Stimulated activated naive CD8-positive, alpha-beta T cell treated with anti-CD3 and anti-CD28 coated beads, Interleukin-15, amount 100 ng/mL, for 72 hours (primary cell): Measurements from ENCODE around the gene SNRNP70.

Source experiments
- ATAC-seq: fragments of 150-1000 bp; cut with Tn5 transposase; 2 replicates; pipeline ENCODE4 v1.10.0; 2021; ENCODE audit warnings: mild to moderate bottlenecking, moderate library complexity
- DNase-seq, 2 donors: peaks; one replicate each; pipeline ENCODE4 v3.0.0; 2021 to 2022
- H3K27ac Mint-ChIP-seq, 2 donors: one replicate each; pipeline ENCODE4 v1.8.0; 2022; ENCODE audit warnings: mild to moderate bottlenecking in 2 of 2, mixed read lengths in 2 of 2, moderate library complexity in 2 of 2
- H3K27me3 Mint-ChIP-seq: one replicate; pipeline ENCODE4 v1.8.0; 2022; ENCODE audit warnings: mixed read lengths
- H3K4me1 Mint-ChIP-seq: one replicate; pipeline ENCODE4 v1.8.0; 2022; ENCODE audit warnings: mild to moderate bottlenecking, mixed read lengths
- H3K4me3 Mint-ChIP-seq, 2 donors: one replicate each; pipeline ENCODE4 v1.8.0; 2022; ENCODE audit warnings: mild to moderate bottlenecking in 2 of 2, mixed read lengths in 2 of 2, moderate library complexity in 1 of 2
- H3K9me3 Mint-ChIP-seq, 2 donors: one replicate each; pipeline ENCODE4 v1.8.0; 2022; ENCODE audit warnings: mixed read lengths in 2 of 2

Gene SNRNP70

DNA sequence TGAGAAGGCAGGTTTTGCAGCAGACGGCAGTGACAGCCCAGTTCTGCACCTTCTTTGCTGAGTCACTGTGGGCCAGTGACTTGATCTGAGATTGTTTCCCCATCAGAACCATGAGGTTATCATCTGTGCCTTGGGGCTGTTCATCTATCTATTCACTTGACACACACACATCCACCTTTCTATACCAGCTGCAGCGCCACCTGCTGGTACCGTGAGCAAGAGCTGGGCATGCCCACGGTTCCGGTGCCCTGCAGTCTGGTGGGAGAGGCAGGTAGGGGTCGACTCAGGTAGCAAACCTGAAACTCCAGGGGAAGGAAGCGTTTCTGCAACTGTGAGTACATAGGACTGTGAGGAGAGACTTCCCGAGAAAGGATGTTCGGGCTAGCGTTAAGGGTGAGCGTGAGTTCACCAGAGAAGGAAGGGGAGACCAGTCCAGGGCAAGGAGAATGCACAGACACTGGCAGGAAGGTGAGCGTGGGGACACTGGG, 21.4 kb downstream of the SNRNP70 start:
- peak overlapping the region in 1 of 2 donors; percentile 91 for H3K27ac Mint-ChIP-seq
- peaks cover 30% of the 10 kb centered on the region for H3K4me1 Mint-ChIP-seq
- peak overlapping the region in 1 of 2 donors; percentile 39 for H3K4me3 Mint-ChIP-seq
- no peaks in the 10 kb centered on the region for H3K9me3 Mint-ChIP-seq
- ATAC-seq: peak; percentile 75
- peak; percentile 57 to 65 for DNase-seq
- H3K27me3 Mint-ChIP-seq: no peaks in the 10 kb centered on the region

DNA sequence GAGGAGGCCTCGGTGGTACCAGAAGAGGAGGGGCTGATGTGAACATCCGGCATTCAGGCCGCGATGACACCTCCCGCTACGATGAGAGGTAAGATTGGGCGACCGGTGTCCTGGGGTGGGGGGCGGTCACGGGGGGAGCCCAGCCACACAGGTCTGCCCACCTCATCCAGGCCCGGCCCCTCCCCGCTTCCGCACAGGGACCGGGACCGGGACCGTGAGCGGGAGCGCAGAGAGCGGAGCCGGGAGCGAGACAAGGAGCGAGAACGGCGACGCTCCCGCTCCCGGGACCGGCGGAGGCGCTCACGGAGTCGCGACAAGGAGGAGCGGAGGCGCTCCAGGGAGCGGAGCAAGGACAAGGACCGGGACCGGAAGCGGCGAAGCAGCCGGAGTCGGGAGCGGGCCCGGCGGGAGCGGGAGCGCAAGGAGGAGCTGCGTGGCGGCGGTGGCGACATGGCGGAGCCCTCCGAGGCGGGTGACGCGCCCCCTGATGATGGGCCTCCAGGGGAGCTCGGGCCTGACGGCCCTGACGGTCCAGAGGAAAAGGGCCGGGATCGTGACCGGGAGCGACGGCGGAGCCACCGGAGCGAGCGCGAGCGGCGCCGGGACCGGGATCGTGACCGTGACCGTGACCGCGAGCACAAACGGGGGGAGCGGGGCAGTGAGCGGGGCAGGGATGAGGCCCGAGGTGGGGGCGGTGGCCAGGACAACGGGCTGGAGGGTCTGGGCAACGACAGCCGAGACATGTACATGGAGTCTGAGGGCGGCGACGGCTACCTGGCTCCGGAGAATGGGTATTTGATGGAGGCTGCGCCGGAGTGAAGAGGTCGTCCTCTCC, 22.6 kb downstream of the SNRNP70 start:
- peaks cover 28% of the 10 kb centered on the region for H3K4me1 Mint-ChIP-seq
- ATAC-seq (no peak), DNase-seq (no peak)
- no peaks in the 10 kb centered on the region for H3K27me3 Mint-ChIP-seq
- H3K27ac Mint-ChIP-seq: peak overlapping the region in 1 of 2 donors; percentile 34
- H3K9me3 Mint-ChIP-seq: no peaks in the 10 kb centered on the region
- no peak overlapping the region for H3K4me3 Mint-ChIP-seq

DNA sequence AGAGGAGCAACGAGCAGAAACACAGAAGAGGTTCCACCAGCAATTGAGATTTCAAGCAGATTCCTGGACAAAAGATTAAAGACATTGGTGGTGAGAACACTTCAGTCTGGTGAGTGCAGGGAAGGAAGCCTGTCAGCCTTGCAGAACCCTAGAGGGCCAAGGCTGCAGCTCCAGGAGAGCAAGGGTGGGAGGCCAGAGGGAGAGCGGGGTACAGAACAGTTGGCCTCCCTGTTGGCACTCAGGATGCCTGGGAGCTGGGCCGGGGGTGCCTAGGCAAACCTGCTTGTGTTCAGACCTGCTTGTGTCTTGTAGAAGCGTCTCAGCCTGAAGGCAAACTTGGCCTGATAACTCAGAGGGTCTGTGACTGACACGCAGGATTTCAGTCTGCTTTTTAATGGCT, 23.8 kb downstream of the SNRNP70 start:
- H3K4me1 Mint-ChIP-seq: peaks cover 40% of the 10 kb centered on the region
- H3K27me3 Mint-ChIP-seq: no peaks in the 10 kb centered on the region
- ATAC-seq (no peak), DNase-seq (no peak)
- no peaks in the 10 kb centered on the region for H3K9me3 Mint-ChIP-seq
- H3K4me3 Mint-ChIP-seq: no peak overlapping the region
- no peak overlapping the region for H3K27ac Mint-ChIP-seq

DNA sequence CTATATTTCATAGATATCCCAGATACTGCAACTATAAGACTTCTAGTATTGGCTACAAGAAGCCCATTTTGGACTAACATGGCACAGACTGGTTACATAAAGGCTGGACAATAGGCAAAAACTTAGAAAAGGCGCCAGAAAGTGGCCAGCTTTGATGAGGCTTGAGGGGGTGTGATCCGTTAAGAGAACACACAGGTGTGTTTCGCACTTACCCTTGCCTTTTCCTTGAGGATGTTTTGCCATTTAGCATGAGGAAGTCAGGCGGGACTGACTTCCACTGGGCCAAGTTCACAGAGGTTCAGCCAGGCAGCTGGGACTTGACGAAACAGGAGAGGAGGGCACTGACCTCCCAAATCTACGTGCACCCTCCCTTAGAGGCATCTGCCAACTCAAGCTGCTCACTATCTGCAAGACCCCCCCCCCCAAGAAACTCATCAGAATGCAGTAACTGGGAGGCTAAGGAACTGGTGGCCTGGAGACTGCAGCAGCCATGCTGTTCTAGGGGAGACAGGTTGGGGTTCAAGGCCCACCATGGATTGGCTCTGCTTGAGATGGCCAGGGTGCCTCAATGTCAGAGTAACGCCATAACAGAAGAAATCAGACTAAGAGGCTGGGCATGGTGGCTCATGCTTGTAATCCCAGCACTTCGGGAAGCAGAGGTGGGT, 24.4 kb downstream of the SNRNP70 start:
- no peak overlapping the region for H3K4me3 Mint-ChIP-seq
- DNase-seq: no peak
- no peak overlapping the region for H3K27ac Mint-ChIP-seq
- H3K27me3 Mint-ChIP-seq: no peaks in the 10 kb centered on the region
- peaks cover 38% of the 10 kb centered on the region for H3K4me1 Mint-ChIP-seq
- ATAC-seq: no peak
- H3K9me3 Mint-ChIP-seq: no peaks in the 10 kb centered on the region

DNA sequence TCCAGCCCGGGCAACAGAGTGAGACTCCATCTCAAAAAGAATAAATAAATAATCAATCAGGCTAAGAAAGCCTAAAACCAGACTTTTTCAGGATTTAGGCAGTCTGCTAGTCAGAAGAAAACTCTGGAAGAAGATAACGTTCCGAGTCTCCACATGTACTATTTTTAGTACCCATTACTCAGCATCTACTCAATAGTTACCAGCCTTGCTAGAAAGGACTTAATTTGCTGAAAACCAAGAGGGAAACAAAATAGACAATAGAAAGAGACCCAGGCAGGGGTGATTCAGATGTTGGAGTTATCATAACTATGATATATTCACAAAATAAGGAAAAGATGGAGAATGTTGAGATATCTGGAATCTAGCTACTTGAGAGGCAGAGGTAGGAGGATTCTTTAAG, 25.3 kb downstream of the SNRNP70 start:
- Mint-ChIP-seq H3K27me3 (no peaks in the 10 kb centered on the region), H3K4me1 (peaks cover 39% of the 10 kb centered on the region), H3K27ac (no peak overlapping the region), H3K9me3 (no peaks in the 10 kb centered on the region), H3K4me3 (no peak overlapping the region)
- ATAC-seq: no peak
- DNase-seq: no peak

DNA sequence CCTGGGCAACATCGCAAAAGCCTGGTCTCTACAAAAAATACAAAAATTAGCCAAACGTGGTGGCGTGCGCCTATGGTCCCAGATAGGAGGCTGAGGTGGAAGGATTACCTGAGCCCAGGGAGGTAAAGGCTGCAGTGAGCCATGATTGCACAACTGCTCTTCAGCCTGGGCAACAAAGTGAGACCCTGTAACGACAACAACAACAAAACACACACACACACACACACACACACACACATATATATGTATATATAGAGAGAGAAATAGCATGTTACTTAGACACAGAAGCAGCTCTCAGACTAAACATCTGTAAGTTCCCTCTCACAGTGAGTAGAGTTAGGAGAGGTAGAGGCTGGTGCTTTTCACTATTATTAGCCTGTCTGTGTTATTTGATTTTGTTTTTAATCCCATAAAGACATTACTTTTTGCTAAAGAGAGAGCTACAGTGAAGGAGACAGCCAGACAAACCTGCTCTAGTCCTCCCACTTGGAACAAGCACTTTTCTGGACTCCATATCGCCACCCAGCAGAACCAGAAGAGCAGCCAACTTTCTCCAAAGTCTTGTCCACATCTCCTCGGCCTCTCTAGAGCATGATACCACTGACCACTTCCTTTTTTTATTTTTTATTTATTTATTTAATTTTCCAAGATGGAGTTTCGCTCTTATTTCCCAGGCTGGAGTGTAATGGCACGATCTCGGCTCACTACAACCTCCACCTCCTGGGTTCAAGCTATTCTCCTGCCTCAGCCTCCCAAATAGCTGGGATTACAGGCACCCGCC, 26.2 kb downstream of the SNRNP70 start:
- peaks cover 48% of the 10 kb centered on the region for H3K4me1 Mint-ChIP-seq
- peak overlapping the region in 1 of 2 donors; percentile 22 for H3K27ac Mint-ChIP-seq
- H3K9me3 Mint-ChIP-seq: no peaks in the 10 kb centered on the region
- no peak for DNase-seq
- H3K27me3 Mint-ChIP-seq: no peaks in the 10 kb centered on the region
- ATAC-seq: no peak
- no peak overlapping the region for H3K4me3 Mint-ChIP-seq

DNA sequence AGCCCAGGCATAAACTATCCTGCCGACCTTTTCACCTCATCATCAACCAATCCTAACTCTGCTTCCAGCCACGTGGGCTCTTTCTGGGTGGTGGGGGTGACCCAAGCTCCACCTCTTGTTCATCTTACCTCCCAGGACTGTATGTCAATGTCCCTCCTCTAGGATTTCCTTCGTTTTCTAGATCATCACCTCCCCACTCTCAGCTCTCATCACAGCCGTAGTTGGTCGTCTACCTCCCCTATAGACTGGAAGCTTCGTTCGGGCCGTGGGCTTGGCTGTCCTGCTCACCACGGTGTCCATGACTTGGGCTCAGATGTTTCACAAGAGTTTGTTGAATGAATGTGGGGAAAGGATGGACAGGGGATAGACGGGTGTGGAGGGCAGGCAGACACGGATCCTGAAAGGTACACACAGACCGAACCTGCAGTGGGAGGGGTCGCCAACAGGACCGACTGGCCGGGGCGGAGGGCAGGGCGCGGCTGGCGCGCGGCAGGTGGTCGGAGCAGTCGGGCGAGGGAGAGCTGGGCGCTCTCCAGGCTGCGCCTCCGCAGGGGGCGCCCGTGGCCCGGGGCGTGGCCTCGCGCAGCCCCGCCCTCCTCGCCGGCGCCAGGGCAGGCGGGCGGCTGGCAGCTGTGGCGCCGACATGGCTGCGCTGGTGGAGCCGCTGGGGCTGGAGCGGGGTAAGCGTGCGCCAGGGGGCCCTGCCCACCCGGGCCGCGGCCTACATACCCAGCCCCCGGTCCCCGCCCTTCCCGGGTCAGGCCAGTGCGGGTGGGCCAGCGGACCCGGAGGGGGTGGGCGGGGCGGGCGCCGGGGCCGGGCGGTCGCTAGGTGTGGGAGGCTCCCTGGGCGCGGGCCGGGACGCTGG, 28.7 kb downstream of the SNRNP70 start, which contains the start of gene LIN7B:
Gene LIN7B, plus strand, starts transcription at position 609 of the 868 bp plus-strand sequence. Its CDS starts 35 bp downstream, at position 644.
- DNase-seq: peak; percentile 76 to 89
- peak; percentile 78 for ATAC-seq
- Mint-ChIP-seq H3K27me3 (no peaks in the 10 kb centered on the region), H3K27ac (peak within 1 kb of the TSS in 1 of 2 donors; percentile 38), H3K4me3 (peak within 1 kb of the TSS; percentile 86 to 89), H3K9me3 (no peaks in the 10 kb centered on the region), H3K4me1 (peaks cover 50% of the 10 kb centered on the region)

DNA sequence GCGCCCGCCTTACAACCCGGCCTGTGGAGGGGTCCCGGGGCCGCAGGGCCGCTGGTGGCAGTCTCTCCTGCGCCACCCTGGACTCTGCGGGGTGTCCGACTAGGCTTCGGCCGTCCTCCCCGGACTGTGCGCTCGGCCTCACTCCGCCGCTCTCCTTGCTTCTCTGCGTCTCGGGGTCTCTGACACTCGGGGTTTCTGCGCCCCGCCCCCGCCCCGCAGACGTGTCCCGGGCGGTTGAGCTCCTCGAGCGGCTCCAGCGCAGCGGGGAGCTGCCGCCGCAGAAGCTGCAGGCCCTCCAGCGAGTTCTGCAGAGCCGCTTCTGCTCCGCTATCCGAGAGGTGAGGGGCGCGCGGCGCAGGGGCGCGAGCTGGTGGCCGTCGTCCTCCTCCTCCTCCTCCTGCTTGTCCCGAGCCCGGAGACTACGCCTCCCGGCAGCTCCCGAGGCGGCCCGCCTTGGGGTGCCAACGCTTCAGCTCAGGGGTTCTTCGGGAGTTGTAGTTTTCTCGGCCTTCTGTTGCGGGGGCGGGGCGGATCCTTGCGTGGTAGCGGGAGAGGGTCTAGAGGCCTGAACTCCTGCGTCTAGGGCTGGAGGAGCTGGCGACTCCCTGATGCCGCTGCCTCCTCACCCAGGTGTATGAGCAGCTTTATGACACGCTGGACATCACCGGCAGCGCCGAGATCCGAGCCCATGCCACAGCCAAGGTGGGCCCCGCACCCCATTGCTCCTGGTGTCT, 29.5 kb downstream of the SNRNP70 start:
- ATAC-seq: no peak
- peaks cover 2% of the 10 kb centered on the region for H3K27me3 Mint-ChIP-seq
- peak; percentile 44 to 48 for DNase-seq
- H3K4me3 Mint-ChIP-seq: peak overlapping the region; percentile 81 to 84
- H3K9me3 Mint-ChIP-seq: no peaks in the 10 kb centered on the region
- no peak overlapping the region for H3K27ac Mint-ChIP-seq
- peaks cover 50% of the 10 kb centered on the region for H3K4me1 Mint-ChIP-seq

DNA sequence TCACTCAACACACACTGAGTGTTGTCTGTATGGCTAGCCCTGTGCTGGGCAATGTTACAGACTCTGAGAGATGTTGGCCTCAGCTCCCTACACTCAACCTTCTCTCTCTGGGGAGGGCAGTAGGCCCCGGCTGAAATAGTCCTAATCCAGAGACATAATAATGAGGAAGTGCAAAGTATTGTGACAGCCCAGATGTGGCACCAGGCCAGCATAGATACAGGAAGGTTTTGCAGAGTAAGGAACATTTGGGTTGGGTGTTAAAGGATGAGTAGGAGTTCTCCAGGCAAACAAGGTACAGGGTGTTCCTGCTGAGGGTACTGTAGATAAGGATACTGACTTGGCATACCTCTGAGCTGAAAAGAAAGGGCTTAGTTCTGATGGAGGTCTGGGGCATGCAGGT, 31.3 kb downstream of the SNRNP70 start:
- Mint-ChIP-seq H3K9me3 (no peaks in the 10 kb centered on the region), H3K27me3 (peaks cover 18% of the 10 kb centered on the region), H3K27ac (no peak overlapping the region), H3K4me1 (peaks cover 63% of the 10 kb centered on the region), H3K4me3 (no peak overlapping the region)
- no peak for DNase-seq
- ATAC-seq: no peak

DNA sequence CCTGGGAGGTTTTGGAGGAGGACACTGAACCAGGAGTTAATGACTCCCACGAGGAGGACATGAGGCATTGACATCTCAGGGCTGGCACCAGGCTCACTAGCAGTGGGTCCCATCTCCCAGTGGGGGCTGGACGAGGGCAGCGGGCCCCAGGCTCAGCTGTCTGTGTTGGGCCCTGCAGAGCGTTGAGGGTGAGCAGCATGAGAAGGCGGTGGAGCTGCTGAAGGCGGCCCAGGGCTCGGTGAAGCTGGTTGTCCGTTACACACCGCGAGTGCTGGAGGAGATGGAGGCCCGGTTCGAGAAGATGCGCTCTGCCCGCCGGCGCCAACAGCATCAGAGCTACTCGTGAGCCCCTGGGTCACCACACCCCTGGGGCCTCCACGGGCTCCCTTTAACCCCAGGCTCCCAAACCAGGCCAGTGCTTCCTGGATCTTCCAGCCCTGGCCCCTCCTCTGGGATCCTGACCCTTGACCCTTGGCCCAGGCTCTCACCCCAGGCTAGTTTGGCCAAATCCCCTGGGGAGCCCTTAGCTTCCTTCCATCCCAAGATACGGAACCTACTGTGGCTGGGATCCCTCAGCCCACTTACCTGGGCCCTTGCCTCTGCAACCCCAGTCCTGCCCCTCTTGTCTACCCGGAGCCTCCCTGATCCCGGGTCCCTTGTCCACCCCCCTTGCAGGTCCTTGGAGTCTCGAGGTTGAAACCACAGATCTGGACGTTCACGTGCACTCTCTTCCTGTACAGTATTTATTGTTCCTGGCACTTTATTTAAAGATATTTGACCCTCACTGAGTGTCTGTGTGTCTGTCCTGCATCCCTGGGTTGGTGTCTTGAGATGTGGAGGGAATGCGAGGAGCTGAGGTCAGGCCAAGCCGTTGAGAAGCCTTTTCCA, 32.7 kb downstream of the SNRNP70 start:
- peak overlapping the region; percentile 85 to 96 for H3K4me3 Mint-ChIP-seq
- peaks cover 60% of the 10 kb centered on the region for H3K4me1 Mint-ChIP-seq
- ATAC-seq (no peak), DNase-seq (peak in 1 of 2 donors; percentile 17)
- H3K27me3 Mint-ChIP-seq: peaks cover 18% of the 10 kb centered on the region
- H3K27ac Mint-ChIP-seq: peak overlapping the region; percentile 87 to 97
- no peaks in the 10 kb centered on the region for H3K9me3 Mint-ChIP-seq

DNA sequence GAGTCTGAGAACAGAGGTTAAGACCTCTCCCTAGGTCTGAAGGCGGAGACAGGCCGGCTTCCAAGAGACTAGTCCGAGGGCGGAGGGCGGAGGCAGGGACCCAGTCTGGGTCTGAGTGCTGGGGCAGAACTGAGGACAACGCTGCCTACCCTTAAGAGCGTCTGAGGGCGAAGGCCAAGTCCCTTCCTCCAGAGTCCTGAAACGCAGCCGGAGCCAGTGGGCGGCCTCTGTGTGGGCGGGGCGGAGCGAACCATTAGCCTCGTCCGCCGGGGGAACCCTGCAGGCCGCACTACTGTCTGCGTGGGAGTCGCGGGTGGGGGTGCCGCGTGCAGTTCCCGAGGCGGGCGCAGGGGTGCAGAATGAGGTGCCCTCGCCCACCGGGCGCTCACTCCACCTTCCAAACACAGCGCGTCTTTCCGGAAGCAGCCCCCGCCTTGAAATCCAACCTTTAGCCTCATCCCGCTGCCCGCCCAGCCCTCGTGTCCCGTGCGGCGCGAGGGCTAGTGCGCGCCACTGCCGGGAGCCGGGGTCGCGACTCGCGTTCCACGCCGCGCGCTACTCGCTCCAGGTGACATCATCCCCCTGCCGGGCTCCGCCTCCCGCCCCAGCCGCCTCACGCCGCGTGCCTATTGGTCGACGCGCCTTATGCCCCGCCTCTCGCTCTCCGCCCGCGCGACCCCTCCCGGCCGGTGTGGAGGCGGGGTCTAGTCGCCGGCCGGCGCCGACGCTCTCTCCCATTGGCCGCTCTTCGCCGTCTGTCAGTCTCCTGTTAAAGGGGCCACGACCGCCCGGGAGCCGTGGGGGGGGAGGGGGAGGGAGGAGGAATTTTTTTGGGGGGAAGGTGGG, 33.5 kb downstream of the SNRNP70 start, which contains the start of gene C19orf73:
Gene C19orf73, minus strand, starts transcription at position 579 of the 846 bp plus-strand sequence. Its CDS starts 121 bp downstream, at position 458.
- Mint-ChIP-seq H3K4me3 (peak within 1 kb of the TSS; percentile 85 to 96), H3K27me3 (peaks cover 18% of the 10 kb centered on the region)
- peak; percentile 97 to 98 for DNase-seq

More for the DNA sequence above, 33.5 kb downstream of the SNRNP70 start, which contains the start of gene C19orf73:
- Mint-ChIP-seq H3K9me3 (no peaks in the 10 kb centered on the region), H3K27ac (peak within 1 kb of the TSS; percentile 87 to 97), H3K4me1 (peaks cover 51% of the 10 kb centered on the region)
- ATAC-seq: peak; percentile 84
